HepG2 (cell line): ENCODE measurements around the gene KDM4F. TPM values are rescaled to one million over a fixed set of nuclear protein-coding genes. Genes with fewer than 3 reads are reported as not detected.

Experiments
- ATAC-seq: fragments of 200-7000 bp; cut with Tn5 transposase; 3 replicates; pipeline ENCODE4 v1.9.1; 2020; ENCODE audit warnings: mild to moderate bottlenecking, moderate library complexity
- BruUV-seq: library from RNA; stranded (reverse); fragments of 400-500 nt; replicated peaks from 2 replicates; lab custom pipeline; 2021; lab: Mats Ljungman, UMichigan
- CTCF ChIA-PET: fragments of 300-600 bp; formaldehyde crosslinking; extraction: SDS; loops from one replicate; lab custom pipeline; 2021; ENCODE audit warnings: low total read pairs, inconsistent platforms, low intra/inter-chr PET ratio; lab: Yijun Ruan, JAX
- POLR2A ChIA-PET: fragments of 350-600 bp; sonication (Branson Sonifier 250); formaldehyde crosslinking; loops from one replicate; lab custom pipeline; 2020; ENCODE audit warnings: antibody characterized with exemption, inconsistent platforms; lab: Yijun Ruan, JAX
- DNase-seq: peaks from one replicate; pipeline ENCODE4 v3.0.0-alpha.2; 2015; ENCODE audit warnings: low spot score
- FAIRE-seq: peaks from 3 replicates; lab custom pipeline; 2011; peaks lifted over from hg19 to GRCh38; lab: Jason Lieb, UNC
- H2AFZ ChIP-seq: one replicate; pipeline ENCODE4 v1.6.1; 2011; ENCODE audit warnings: low read length, inconsistent platforms
- H3K27ac ChIP-seq: fragments of 300-600 bp; 3 replicates; pipeline ENCODE4 v1.8.0; 2011; ENCODE audit warnings: mixed run types, mild to moderate bottlenecking, mixed read lengths, low read length, inconsistent platforms; ENCODE audit not compliant: insufficient read depth; ENCODE audit errors: extremely low read length
- H3K27me3 ChIP-seq, 2 experiments: fragments of 200-600 bp in 1 of 2; 2 replicates in 1 of 2; 3 replicates in 1 of 2; pipeline versions ENCODE4 v1.6.0 to v1.8.0; 2011; ENCODE audit warnings: low read length in 2 of 2, mild to moderate bottlenecking in 2 of 2, moderate library complexity in 2 of 2, inconsistent platforms in 1 of 2; ENCODE audit not compliant: insufficient read depth in 2 of 2, control insufficient read depth in 1 of 2
- H3K36me3 ChIP-seq, 2 experiments: fragments of 200-600 bp in 1 of 2; replicated peaks in 1 of 2; 2 replicates in 1 of 2; 3 replicates in 1 of 2; pipeline versions ENCODE4 v1.5.1 to v1.8.0; 2011; ENCODE audit warnings: low read length in 2 of 2, inconsistent platforms in 1 of 2; ENCODE audit not compliant: insufficient read depth in 2 of 2, control insufficient read depth in 1 of 2
- H3K4me1 ChIP-seq: 2 replicates; pipeline ENCODE4 v1.5.1; 2012; ENCODE audit warnings: low read length, inconsistent platforms; ENCODE audit not compliant: insufficient read depth
- H3K4me2 ChIP-seq: 2 replicates; pipeline ENCODE4 v1.6.0; 2011; ENCODE audit warnings: low read depth, low read length, inconsistent platforms
- H3K4me3 ChIP-seq, 3 experiments: fragments of 200-600 bp in 1 of 3; sonication (generic), shearing (Covaris generic) in 1 of 3; replicated peaks in 1 of 3; 2 replicates each; pipeline ENCODE4 v1.5.1; 2011 to 2016; ENCODE audit warnings: low read length in 3 of 3, inconsistent platforms in 2 of 3, low read depth in 2 of 3, mild to moderate bottlenecking in 2 of 3, control low read depth in 1 of 3, mixed read lengths in 1 of 3; ENCODE audit not compliant: insufficient read depth in 1 of 3
- H3K79me2 ChIP-seq: one replicate; pipeline ENCODE4 v1.6.1; 2011; ENCODE audit warnings: low read length, inconsistent platforms; ENCODE audit not compliant: insufficient read depth
- H3K9ac ChIP-seq: 2 replicates; pipeline ENCODE4 v1.6.0; 2011; ENCODE audit warnings: mild to moderate bottlenecking, low read depth, low read length, inconsistent platforms; ENCODE audit not compliant: insufficient read depth
- H3K9me3 ChIP-seq: 2 replicates; pipeline ENCODE4 v1.5.1; 2012; ENCODE audit warnings: mild to moderate bottlenecking, low read length
- H4K20me1 ChIP-seq: 2 replicates; pipeline ENCODE4 v1.6.0; 2011; ENCODE audit warnings: inconsistent platforms, mild to moderate bottlenecking, low read length, moderate library complexity; ENCODE audit not compliant: insufficient read depth
- BRCA1 ChIP-seq: sonication (generic); formaldehyde crosslinking; IDR thresholded peaks from 2 replicates; pipeline ENCODE4 v1.4.0; 2020; ENCODE audit warnings: missing genetic modification reagents
- ERF ChIP-seq: IDR thresholded peaks from 2 replicates; pipeline ENCODE4 v1.6.1; 2018; ENCODE audit warnings: missing biosample characterization, missing genetic modification reagents
- KDM4B ChIP-seq: sonication (generic); formaldehyde crosslinking; IDR thresholded peaks from 2 replicates; pipeline ENCODE4 v1.4.0; 2020; ENCODE audit warnings: missing genetic modification reagents
- ZNF12 ChIP-seq: sonication (generic); formaldehyde crosslinking; IDR thresholded peaks from 2 replicates; pipeline ENCODE4 v1.5.0; 2020; ENCODE audit warnings: missing genetic modification reagents
- ZNF713 ChIP-seq: sonication (generic); formaldehyde crosslinking; IDR thresholded peaks from 2 replicates; pipeline ENCODE4 v1.4.0; 2020; ENCODE audit warnings: mild to moderate bottlenecking, missing genetic modification reagents
- ZNF770 ChIP-seq: sonication (generic); formaldehyde crosslinking; IDR thresholded peaks from 2 replicates; pipeline ENCODE4 v1.5.0; 2020; ENCODE audit warnings: mild to moderate bottlenecking, missing genetic modification reagents
- WGBS: methylation state at CpG from one replicate; pipeline ENCODE4 v1.1.6; 2017; ENCODE audit warnings: low lambda C conversion rate; 5-methylcytosine and 5-hydroxymethylcytosine counted together
- in situ Hi-C: cut with HindIII; loops from 2 replicates; pipeline ENCODE4 v1.10.0; 2017; ENCODE audit warnings: low pct_unique_long_range_greater_than_20kb; ENCODE audit not compliant: extremely low pct_ligation_motif_present
- intact Hi-C: fragments of 100-400 bp; cut with micrococcal nuclease; formaldehyde crosslinking; loops from one replicate; pipeline ENCODE4 v1.10.0; 2022; ENCODE audit not compliant: unreplicated experiment
- polyA plus RNA-seq, 8 experiments: library from polyadenylated mRNA; depleted of rRNA in 3 of 8; stranded (reverse) in 7 of 8; unstranded in 1 of 8; fragments of >200 nt; fragmentation: Illumina TruSeq in 4 of 8; extraction: Trizol in 4 of 8; gene quantifications; 2 replicates each; pipeline versions ENCODE4 v1.2.1 to v1.2.3, GENCODE V29; 2011 to 2016; ENCODE audit warnings: low read depth in 4 of 8, missing spikeins in 1 of 8, mixed read lengths in 1 of 8; ENCODE audit not compliant: insufficient read depth in 1 of 8
- total RNA-seq, 5 experiments: library from RNA; depleted of rRNA; stranded (reverse); fragments of >200 nt; fragmentation: Illumina TruSeq; extraction: Trizol; gene quantifications; 2 replicates each; pipeline ENCODE4 v1.2.3, GENCODE V29; 2016; ENCODE audit warnings: low read depth in 1 of 5
- TF ChIP-seq, protein P1 (sequence below): IDR thresholded peaks from 2 replicates; pipeline ENCODE4 v1.6.1; 2016; ENCODE audit warnings: low read depth, control low read depth
- TF ChIP-seq, protein P2 (sequence below): sonication (generic); formaldehyde crosslinking; conservative IDR thresholded peaks from 2 replicates; pipeline ENCODE4 v1.8.0; 2022; ENCODE audit warnings: mild to moderate bottlenecking, moderate library complexity, missing genetic modification reagents

The KDM4F gene
- total and polyA plus RNA-seq, 2 of the 13 experiments (the other 11 are each of a cell fraction or from before 2014, with no cell fraction given): not detected

GRCh38 chr11:95059046-95059445 is 9.8 kb downstream of the KDM4F start:
- no peak for TF ChIP-seq ERF
- TF ChIP-seq KDM4B: no peak
- TF ChIP-seq, protein P1, sequence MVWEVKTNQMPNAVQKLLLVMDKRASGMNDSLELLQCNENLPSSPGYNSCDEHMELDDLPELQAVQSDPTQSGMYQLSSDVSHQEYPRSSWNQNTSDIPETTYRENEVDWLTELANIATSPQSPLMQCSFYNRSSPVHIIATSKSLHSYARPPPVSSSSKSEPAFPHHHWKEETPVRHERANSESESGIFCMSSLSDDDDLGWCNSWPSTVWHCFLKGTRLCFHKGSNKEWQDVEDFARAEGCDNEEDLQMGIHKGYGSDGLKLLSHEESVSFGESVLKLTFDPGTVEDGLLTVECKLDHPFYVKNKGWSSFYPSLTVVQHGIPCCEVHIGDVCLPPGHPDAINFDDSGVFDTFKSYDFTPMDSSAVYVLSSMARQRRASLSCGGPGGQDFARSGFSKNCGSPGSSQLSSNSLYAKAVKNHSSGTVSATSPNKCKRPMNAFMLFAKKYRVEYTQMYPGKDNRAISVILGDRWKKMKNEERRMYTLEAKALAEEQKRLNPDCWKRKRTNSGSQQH (CRISPR knock-in tag): no peak
- TF ChIP-seq ZNF713 (CRISPR knock-in tag): no peak
- TF ChIP-seq ZNF12 (CRISPR knock-in tag): no peak
- TF ChIP-seq BRCA1: no peak
- TF ChIP-seq ZNF770 (CRISPR knock-in tag): no peak
- TF ChIP-seq, protein P2, sequence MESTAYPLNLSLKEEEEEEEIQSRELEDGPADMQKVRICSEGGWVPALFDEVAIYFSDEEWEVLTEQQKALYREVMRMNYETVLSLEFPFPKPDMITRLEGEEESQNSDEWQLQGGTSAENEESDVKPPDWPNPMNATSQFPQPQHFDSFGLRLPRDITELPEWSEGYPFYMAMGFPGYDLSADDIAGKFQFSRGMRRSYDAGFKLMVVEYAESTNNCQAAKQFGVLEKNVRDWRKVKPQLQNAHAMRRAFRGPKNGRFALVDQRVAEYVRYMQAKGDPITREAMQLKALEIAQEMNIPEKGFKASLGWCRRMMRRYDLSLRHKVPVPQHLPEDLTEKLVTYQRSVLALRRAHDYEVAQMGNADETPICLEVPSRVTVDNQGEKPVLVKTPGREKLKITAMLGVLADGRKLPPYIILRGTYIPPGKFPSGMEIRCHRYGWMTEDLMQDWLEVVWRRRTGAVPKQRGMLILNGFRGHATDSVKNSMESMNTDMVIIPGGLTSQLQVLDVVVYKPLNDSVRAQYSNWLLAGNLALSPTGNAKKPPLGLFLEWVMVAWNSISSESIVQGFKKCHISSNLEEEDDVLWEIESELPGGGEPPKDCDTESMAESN (CRISPR knock-in tag): no peak
- no peaks in the 10 kb centered on the region for H3K27me3 ChIP-seq
- intact Hi-C loops (no loop called here), in situ Hi-C loops (no loop called here)
- CTCF ChIA-PET: no interaction called here
- H2AFZ ChIP-seq: no peak overlapping the region
- FAIRE-seq (no peak), DNase-seq (no peak), ATAC-seq (no peak)
- H3K4me3 ChIP-seq: no peak overlapping the region
- no peaks in the 10 kb centered on the region for H3K79me2 ChIP-seq
- 35% methylated on average over 6 of the region's 6 CpGs for WGBS
- H3K27ac ChIP-seq: no peak overlapping the region
- no peak overlapping the region for H3K4me2 ChIP-seq
- H4K20me1 ChIP-seq: no peaks in the 10 kb centered on the region; the same call in 1 of the 2 replicates
- no peak overlapping the region for H3K9ac ChIP-seq
- H3K9me3 ChIP-seq: no peaks in the 10 kb centered on the region
- BruUV-seq: no TSS peak
- H3K4me1 ChIP-seq: no peaks in the 10 kb centered on the region
- no peaks in the 10 kb centered on the region for H3K36me3 ChIP-seq
- POLR2A ChIA-PET: no interaction called here
